GM12878 (cell line): ENCODE results near the gene FMO3.

Source experiments
- HDAC6 ChIP-seq: fragments of 200-600 bp; sonication (generic); IDR thresholded peaks from one replicate; pipeline ENCODE4 v1.8.0; 2017; ENCODE audit warnings: antibody characterized with exemption; ENCODE audit not compliant: unreplicated experiment
- JUNB ChIP-seq: IDR thresholded peaks from 2 replicates; pipeline ENCODE4 v1.6.1; 2016; ENCODE audit warnings: antibody characterized with exemption, mild to moderate bottlenecking
- POLR2A ChIP-seq: IDR thresholded peaks from 2 replicates; pipeline ENCODE4 v1.6.1; 2011; ENCODE audit warnings: low read depth, mild to moderate bottlenecking, low read length
- RAD21 ChIP-seq: IDR thresholded peaks from 2 replicates; pipeline ENCODE4 v1.6.1; 2011; ENCODE audit warnings: mild to moderate bottlenecking, low read depth, low read length, moderate library complexity; ENCODE audit not compliant: insufficient read depth
- RBBP5 ChIP-seq: fragments of 200-600 bp; sonication (generic); conservative IDR thresholded peaks from 2 replicates; pipeline ENCODE4 v1.6.1; 2016
- TF ChIP-seq, protein P1 (sequence below): IDR thresholded peaks from 2 replicates; pipeline ENCODE4 v1.6.1; 2011; ENCODE audit warnings: low read depth, mild to moderate bottlenecking, low read length, moderate library complexity, borderline replicate concordance; ENCODE audit errors: extremely low read depth
- TF ChIP-seq, protein P2 (sequence below): fragments of 450-650 bp; formaldehyde crosslinking; IDR thresholded peaks from 2 replicates; pipeline ENCODE4 v1.4.0; 2020; ENCODE audit warnings: mild to moderate bottlenecking, moderate library complexity
- TF ChIP-seq, protein P3 (sequence below): IDR thresholded peaks from 2 replicates; pipeline ENCODE4 v1.6.1; 2012; ENCODE audit warnings: low read length, inconsistent platforms

DNA sequence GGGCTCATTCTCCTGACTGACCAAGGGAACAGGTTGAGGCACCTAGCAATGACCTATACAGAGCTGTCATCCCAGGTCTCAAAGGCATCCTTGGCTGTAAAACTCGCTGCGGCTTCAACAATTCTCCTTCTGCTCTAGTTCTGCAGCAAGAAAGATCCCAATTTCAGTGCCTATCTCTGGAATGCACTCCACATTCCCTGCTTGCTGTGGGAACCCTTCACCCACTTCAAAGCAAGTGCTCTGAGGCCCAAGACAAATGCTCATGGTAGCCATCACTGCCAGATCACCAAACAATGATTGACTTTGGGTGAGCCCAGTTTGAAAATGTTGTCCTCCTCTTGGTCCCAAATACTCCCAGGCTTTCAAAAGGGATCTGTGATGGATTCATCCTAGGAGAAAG is 37.7 kb upstream of the FMO3 start:
- no peak for TF ChIP-seq JUNB
- TF ChIP-seq, protein P1, sequence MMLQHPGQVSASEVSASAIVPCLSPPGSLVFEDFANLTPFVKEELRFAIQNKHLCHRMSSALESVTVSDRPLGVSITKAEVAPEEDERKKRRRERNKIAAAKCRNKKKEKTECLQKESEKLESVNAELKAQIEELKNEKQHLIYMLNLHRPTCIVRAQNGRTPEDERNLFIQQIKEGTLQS: no peak
- TF ChIP-seq, protein P2, sequence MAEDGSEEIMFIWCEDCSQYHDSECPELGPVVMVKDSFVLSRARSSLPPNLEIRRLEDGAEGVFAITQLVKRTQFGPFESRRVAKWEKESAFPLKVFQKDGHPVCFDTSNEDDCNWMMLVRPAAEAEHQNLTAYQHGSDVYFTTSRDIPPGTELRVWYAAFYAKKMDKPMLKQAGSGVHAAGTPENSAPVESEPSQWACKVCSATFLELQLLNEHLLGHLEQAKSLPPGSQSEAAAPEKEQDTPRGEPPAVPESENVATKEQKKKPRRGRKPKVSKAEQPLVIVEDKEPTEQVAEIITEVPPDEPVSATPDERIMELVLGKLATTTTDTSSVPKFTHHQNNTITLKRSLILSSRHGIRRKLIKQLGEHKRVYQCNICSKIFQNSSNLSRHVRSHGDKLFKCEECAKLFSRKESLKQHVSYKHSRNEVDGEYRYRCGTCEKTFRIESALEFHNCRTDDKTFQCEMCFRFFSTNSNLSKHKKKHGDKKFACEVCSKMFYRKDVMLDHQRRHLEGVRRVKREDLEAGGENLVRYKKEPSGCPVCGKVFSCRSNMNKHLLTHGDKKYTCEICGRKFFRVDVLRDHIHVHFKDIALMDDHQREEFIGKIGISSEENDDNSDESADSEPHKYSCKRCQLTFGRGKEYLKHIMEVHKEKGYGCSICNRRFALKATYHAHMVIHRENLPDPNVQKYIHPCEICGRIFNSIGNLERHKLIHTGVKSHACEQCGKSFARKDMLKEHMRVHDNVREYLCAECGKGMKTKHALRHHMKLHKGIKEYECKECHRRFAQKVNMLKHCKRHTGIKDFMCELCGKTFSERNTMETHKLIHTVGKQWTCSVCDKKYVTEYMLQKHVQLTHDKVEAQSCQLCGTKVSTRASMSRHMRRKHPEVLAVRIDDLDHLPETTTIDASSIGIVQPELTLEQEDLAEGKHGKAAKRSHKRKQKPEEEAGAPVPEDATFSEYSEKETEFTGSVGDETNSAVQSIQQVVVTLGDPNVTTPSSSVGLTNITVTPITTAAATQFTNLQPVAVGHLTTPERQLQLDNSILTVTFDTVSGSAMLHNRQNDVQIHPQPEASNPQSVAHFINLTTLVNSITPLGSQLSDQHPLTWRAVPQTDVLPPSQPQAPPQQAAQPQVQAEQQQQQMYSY (CRISPR knock-in tag): no peak
- TF ChIP-seq POLR2A: no peak
- TF ChIP-seq HDAC6: no peak
- no peak for TF ChIP-seq RAD21
- TF ChIP-seq, protein P3, sequence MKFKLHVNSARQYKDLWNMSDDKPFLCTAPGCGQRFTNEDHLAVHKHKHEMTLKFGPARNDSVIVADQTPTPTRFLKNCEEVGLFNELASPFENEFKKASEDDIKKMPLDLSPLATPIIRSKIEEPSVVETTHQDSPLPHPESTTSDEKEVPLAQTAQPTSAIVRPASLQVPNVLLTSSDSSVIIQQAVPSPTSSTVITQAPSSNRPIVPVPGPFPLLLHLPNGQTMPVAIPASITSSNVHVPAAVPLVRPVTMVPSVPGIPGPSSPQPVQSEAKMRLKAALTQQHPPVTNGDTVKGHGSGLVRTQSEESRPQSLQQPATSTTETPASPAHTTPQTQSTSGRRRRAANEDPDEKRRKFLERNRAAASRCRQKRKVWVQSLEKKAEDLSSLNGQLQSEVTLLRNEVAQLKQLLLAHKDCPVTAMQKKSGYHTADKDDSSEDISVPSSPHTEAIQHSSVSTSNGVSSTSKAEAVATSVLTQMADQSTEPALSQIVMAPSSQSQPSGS: no peak
- no peak for TF ChIP-seq RBBP5
